ENCODE results near the gene TMEM213. TPM values are rescaled to one million over a fixed set of nuclear protein-coding genes. Genes with fewer than 3 reads are reported as not detected.

Gene TMEM213
- total RNA-seq, 1 experiment from 2014 or later, result 0.11 TPM

GRCh38 chr7:138880881-138881578, 83.2 kb downstream of the TMEM213 start:
- H3K27me3 Mint-ChIP-seq (ENCODE audit: low read depth), result no peaks in the 10 kb centered on the region
- no peaks in the 10 kb centered on the region for H3K9me3 Mint-ChIP-seq
- ATAC-seq (no peak), DNase-seq (ENCODE audit: low spot score) (no peak)
- CTCF ChIA-PET, result interaction anchor here (0.6 kb wide), 1 partner anchor 121 kb away, joined by 3 read pairs; no protein-coding TSS in a partner anchor
- H3K36me3 Mint-ChIP-seq, result peaks cover 31% of the 10 kb centered on the region
- H3K4me1 Mint-ChIP-seq, result peaks cover 8% of the 10 kb centered on the region
- H3K27ac Mint-ChIP-seq, result no peak overlapping the region
- H3K4me3 Mint-ChIP-seq, result no peak overlapping the region
- POLR2A ChIA-PET, result no interaction called here
- TF ChIP-seq ZBTB43 (CRISPR knock-in tag; IDR thresholded peaks at IDR 0.05) (no peak), ZNF512 (CRISPR knock-in tag; IDR thresholded peaks at IDR 0.05; ENCODE audit: borderline replicate concordance) (no peak), ZNF416 (CRISPR knock-in tag; IDR thresholded peaks at IDR 0.05) (no peak), CREB1 (CRISPR knock-in tag; IDR thresholded peaks at IDR 0.05) (no peak), JUN (CRISPR knock-in tag; IDR thresholded peaks at IDR 0.05) (no peak), ZNF232 (CRISPR knock-in tag; IDR thresholded peaks at IDR 0.05) (no peak), ELF4 (CRISPR knock-in tag; IDR thresholded peaks at IDR 0.05; ENCODE audit: low read depth) (no peak)
- TF ChIP-seq, protein P1, sequence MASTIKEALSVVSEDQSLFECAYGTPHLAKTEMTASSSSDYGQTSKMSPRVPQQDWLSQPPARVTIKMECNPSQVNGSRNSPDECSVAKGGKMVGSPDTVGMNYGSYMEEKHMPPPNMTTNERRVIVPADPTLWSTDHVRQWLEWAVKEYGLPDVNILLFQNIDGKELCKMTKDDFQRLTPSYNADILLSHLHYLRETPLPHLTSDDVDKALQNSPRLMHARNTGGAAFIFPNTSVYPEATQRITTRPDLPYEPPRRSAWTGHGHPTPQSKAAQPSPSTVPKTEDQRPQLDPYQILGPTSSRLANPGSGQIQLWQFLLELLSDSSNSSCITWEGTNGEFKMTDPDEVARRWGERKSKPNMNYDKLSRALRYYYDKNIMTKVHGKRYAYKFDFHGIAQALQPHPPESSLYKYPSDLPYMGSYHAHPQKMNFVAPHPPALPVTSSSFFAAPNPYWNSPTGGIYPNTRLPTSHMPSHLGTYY (CRISPR knock-in tag; IDR thresholded peaks at IDR 0.05), result no peak
- TF ChIP-seq, protein P2, sequence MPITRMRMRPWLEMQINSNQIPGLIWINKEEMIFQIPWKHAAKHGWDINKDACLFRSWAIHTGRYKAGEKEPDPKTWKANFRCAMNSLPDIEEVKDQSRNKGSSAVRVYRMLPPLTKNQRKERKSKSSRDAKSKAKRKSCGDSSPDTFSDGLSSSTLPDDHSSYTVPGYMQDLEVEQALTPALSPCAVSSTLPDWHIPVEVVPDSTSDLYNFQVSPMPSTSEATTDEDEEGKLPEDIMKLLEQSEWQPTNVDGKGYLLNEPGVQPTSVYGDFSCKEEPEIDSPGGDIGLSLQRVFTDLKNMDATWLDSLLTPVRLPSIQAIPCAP (CRISPR knock-in tag; IDR thresholded peaks at IDR 0.05), result no peak

- DNase-seq (ENCODE audit: low spot score), result no peak
- no peak for ATAC-seq
- TF ChIP-seq TCF7 (CRISPR knock-in tag; IDR thresholded peaks at IDR 0.05; ENCODE audit: low read depth), result no peak
- TF ChIP-seq, protein P1 (CRISPR knock-in tag; IDR thresholded peaks at IDR 0.05), result no peak
- TF ChIP-seq NR2C2 (CRISPR knock-in tag; IDR thresholded peaks at IDR 0.05), result no peak
- no peak for TF ChIP-seq ZMAT4 (CRISPR knock-in tag; IDR thresholded peaks at IDR 0.05)
- TF ChIP-seq ELF4 (CRISPR knock-in tag; IDR thresholded peaks at IDR 0.05; ENCODE audit: low read depth), result no peak
- TF ChIP-seq SMAD3 (CRISPR knock-in tag; IDR thresholded peaks at IDR 0.05; ENCODE audit: borderline replicate concordance), result no peak
- ChIA-PET CTCF (interaction anchor here (0.6 kb wide), 1 partner anchor 121 kb away, joined by 3 read pairs; no protein-coding TSS in a partner anchor), POLR2A (no interaction called here)
- Mint-ChIP-seq H3K9me3 (no peaks in the 10 kb centered on the region), H3K4me3 (no peak overlapping the region), H3K4me1 (peaks cover 8% of the 10 kb centered on the region), H3K27me3 (ENCODE audit: low read depth) (no peaks in the 10 kb centered on the region), H3K27ac (no peak overlapping the region; the same call in 1 of the 2 replicates), H3K36me3 (peaks cover 28% of the 10 kb centered on the region)
Measured at GRCh38 chr7:138881579-138882188, 83.9 kb downstream of the TMEM213 start.

DNA sequence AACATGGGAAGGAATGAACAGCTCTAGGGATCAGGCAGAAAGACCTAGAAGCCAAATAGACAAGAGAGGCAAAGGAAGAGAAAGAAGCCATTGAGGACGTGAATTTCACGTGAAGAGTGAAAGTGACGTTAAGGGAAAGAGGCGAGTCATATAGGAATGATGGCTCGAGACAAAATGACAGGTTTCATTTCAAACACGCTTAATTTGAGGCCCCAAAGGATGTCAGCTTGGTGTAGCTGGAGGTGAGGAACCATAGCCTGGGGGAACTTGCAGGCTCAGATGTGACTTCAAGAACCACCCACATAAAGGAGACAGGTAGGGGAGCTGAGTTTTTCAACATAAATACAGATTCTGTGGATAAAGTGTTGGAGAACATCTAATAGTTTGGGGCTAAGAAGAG, 84.5 kb downstream of the TMEM213 start:
- ATAC-seq (no peak), DNase-seq (ENCODE audit: low spot score) (no peak)
- Mint-ChIP-seq H3K9me3 (no peaks in the 10 kb centered on the region), H3K36me3 (peaks cover 28% of the 10 kb centered on the region), H3K27me3 (ENCODE audit: low read depth) (no peaks in the 10 kb centered on the region), H3K27ac (no peak overlapping the region; the same call in 1 of the 2 replicates), H3K4me3 (no peak overlapping the region), H3K4me1 (peaks cover 8% of the 10 kb centered on the region)
- CTCF ChIA-PET, result no interaction called here
- POLR2A ChIA-PET, result no interaction called here
- no peak for TF ChIP-seq PRRX2 (CRISPR knock-in tag; IDR thresholded peaks at IDR 0.05)
- no peak for TF ChIP-seq GABPB1 (CRISPR knock-in tag; IDR thresholded peaks at IDR 0.05)
- TF ChIP-seq, protein P3, sequence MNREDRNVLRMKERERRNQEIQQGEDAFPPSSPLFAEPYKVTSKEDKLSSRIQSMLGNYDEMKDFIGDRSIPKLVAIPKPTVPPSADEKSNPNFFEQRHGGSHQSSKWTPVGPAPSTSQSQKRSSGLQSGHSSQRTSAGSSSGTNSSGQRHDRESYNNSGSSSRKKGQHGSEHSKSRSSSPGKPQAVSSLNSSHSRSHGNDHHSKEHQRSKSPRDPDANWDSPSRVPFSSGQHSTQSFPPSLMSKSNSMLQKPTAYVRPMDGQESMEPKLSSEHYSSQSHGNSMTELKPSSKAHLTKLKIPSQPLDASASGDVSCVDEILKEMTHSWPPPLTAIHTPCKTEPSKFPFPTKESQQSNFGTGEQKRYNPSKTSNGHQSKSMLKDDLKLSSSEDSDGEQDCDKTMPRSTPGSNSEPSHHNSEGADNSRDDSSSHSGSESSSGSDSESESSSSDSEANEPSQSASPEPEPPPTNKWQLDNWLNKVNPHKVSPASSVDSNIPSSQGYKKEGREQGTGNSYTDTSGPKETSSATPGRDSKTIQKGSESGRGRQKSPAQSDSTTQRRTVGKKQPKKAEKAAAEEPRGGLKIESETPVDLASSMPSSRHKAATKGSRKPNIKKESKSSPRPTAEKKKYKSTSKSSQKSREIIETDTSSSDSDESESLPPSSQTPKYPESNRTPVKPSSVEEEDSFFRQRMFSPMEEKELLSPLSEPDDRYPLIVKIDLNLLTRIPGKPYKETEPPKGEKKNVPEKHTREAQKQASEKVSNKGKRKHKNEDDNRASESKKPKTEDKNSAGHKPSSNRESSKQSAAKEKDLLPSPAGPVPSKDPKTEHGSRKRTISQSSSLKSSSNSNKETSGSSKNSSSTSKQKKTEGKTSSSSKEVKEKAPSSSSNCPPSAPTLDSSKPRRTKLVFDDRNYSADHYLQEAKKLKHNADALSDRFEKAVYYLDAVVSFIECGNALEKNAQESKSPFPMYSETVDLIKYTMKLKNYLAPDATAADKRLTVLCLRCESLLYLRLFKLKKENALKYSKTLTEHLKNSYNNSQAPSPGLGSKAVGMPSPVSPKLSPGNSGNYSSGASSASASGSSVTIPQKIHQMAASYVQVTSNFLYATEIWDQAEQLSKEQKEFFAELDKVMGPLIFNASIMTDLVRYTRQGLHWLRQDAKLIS (CRISPR knock-in tag; IDR thresholded peaks at IDR 0.05; ENCODE audit: borderline replicate concordance), result no peak
- no peak for TF ChIP-seq ZNF232 (CRISPR knock-in tag; IDR thresholded peaks at IDR 0.05)
- no peak for TF ChIP-seq ZNF219 (CRISPR knock-in tag; IDR thresholded peaks at IDR 0.05; ENCODE audit: borderline replicate concordance)
- TF ChIP-seq ETV6 (CRISPR knock-in tag; IDR thresholded peaks at IDR 0.05), result no peak
- TF ChIP-seq ZNF416 (CRISPR knock-in tag; IDR thresholded peaks at IDR 0.05), result no peak

Measured in WTC11 (cell line).